Measurements from ENCODE around the gene RBP4.

RBP4 gene

GRCh38 chr10:93603023-93603422 is 2.0 kb upstream of the RBP4 start:
- no peak for TF ChIP-seq CTCF (conservative IDR thresholded peaks at IDR 0.05; ENCODE audit: low read length)
- no peak for DNase-seq (ENCODE audit: low read depth)
- no peak overlapping the region for H3K4me3 ChIP-seq (ENCODE audit: low read length)

DNA sequence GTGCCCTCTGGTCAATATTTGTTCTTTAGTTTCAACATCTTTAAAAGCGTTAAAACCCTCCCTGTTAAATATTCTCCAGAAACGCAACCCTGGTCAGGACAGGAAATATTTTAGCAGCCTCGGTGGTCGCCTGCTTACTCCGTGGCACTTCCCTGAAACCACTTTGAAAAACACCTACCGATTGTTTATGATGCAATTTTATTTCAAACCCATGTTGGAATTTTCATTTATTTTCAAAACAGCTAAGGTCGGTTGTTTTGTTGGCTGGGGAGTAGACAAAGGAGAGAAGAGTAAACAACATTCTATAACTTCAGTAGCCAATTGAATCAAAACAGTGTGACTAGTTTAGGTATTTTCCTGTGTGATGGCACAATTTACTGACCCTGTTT is 733 bp upstream of the RBP4 start:
- no peak for DNase-seq (ENCODE audit: low read depth)
- TF ChIP-seq CTCF (conservative IDR thresholded peaks at IDR 0.05; ENCODE audit: low read length): no peak
- H3K4me3 ChIP-seq (ENCODE audit: low read length): no peak overlapping the region

DNA sequence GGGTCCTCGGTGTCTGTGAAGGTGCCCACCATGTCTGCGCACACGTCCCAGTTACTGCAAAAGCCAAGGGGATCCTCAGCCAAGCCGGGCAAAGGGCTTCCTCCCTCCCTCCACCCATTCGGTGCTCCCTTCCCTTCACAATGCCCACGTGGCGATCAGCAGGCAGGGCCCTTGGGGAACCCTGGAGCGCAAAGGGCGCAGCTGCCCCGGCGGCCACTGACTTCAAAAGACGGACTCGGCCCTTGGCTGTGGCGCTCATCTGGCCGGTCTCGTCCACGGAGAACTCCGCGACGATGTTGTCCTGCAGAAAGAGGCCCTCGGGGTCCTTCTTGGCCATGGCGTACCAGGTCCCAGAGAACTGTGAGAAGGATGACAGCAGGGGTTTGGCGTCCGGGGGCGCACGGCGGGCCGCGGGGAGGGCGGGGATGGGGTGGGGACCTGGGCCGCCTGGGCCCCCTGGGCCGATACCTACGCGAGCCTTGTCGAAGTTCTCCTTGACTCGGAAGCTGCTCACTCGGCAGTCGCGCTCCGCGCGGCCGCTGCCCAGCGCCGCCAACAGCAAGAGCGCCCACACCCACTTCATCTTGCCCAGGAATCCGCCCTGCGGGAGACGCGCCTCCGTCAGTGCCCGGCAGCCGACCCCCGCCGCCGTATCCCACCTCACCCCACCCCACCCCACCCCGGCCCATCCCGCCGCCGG is 439 bp downstream of the RBP4 start:
- DNase-seq (ENCODE audit: low read depth): peak; percentile 32
- H3K4me3 ChIP-seq (ENCODE audit: low read length): no peak overlapping the region
- TF ChIP-seq CTCF (conservative IDR thresholded peaks at IDR 0.05; ENCODE audit: low read length): no peak

GRCh38 chr10:93599778-93600177 is 1.3 kb downstream of the RBP4 start:
- no peak for DNase-seq (ENCODE audit: low read depth)
- no peak overlapping the region for H3K4me3 ChIP-seq (ENCODE audit: low read length)
- no peak for TF ChIP-seq CTCF (conservative IDR thresholded peaks at IDR 0.05; ENCODE audit: low read length)

DNA sequence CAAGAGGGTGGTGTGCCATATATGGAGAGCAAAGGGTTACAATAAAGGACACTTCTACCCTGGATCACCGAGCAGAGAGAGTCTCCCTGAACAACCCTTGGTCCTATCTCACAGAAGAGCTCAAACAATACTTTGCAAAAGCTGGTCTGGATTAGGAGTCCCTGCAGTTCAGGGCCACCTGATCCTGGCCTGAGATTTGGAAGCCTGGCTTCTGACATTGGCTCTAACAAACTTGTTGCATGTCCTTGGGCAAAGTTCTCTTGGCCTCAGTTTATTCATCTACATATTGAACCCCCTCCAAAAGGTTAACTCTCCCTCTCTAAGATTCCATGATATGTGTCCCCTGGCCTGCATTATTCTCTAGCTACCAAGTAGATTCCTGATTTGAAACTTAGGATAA is 1.7 kb downstream of the RBP4 start:
- no peak overlapping the region for H3K4me3 ChIP-seq (ENCODE audit: low read length)
- TF ChIP-seq CTCF (conservative IDR thresholded peaks at IDR 0.05; ENCODE audit: low read length): no peak
- DNase-seq (ENCODE audit: low read depth): no peak

GRCh38 chr10:93598157-93598556 is 2.9 kb downstream of the RBP4 start:
- no peak for DNase-seq (ENCODE audit: low read depth)
- no peak for TF ChIP-seq CTCF (conservative IDR thresholded peaks at IDR 0.05; ENCODE audit: low read length)
- H3K4me3 ChIP-seq (ENCODE audit: low read length): no peak overlapping the region

DNA sequence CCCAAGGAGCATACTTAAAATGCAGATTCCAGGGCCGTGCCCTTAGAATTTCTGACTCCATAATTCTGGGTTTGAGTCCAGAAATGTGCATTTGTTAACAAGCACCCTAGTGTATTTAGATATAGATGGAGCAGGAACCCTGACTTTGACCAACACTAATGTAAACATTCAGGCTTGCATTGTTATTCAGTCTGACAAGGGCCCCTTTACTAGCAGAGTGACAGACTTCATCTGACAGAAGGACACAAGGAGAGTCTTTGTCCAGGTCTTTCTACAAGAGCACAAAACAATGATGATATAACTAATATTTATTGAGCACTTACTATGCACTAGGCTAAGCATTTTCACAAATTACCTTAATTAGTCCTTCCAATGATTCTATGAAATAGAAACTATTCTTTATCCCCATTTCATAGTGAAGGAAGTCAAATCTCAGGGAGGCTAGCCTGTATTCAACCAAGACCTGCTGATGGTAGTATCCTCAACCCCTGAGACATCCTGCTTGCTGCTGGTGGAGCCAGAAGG is 3.9 kb downstream of the RBP4 start:
- H3K4me3 ChIP-seq (ENCODE audit: low read length): no peak overlapping the region
- TF ChIP-seq CTCF (conservative IDR thresholded peaks at IDR 0.05; ENCODE audit: low read length): no peak
- DNase-seq (ENCODE audit: low read depth): no peak

Data from AG10803 (cell line).